RKO (cell line): ENCODE measurements around the gene EXOSC2.
A peak's percentile ranks its signal among the peaks of the same experiment; 100 is the strongest.
"Not testable (repeated sequence)": the region's sequence is repeated elsewhere in the genome, so short reads cannot be mapped to it uniquely, and the experiment has no call there.

Experiments
- DNase-seq: peaks from one replicate; pipeline ENCODE4 v3.0.0-alpha.2; 2016; ENCODE audit warnings: low spot score

EXOSC2 gene

GRCh38 chr9:130667120-130667435 is 26.5 kb upstream of the EXOSC2 start:
- peak; percentile 64 for DNase-seq

GRCh38 chr9:130668196-130668595 is 25.4 kb upstream of the EXOSC2 start:
- DNase-seq: no peak

- DNase-seq: no peak
These were observed 24.9 kb upstream of the EXOSC2 start for GRCh38 chr9:130668659-130669058.

GRCh38 chr9:130669965-130670364 is 23.6 kb upstream of the EXOSC2 start:
- DNase-seq: no peak

GRCh38 chr9:130670644-130671043 is 22.9 kb upstream of the EXOSC2 start:
- no peak for DNase-seq

- no peak for DNase-seq
These were observed 21.1 kb upstream of the EXOSC2 start for GRCh38 chr9:130672466-130672865.

GRCh38 chr9:130672933-130673615 is 20.5 kb upstream of the EXOSC2 start:
- no peak for DNase-seq

- DNase-seq: no peak
These were observed 18.2 kb upstream of the EXOSC2 start for GRCh38 chr9:130675396-130675795.

- no peak for DNase-seq
These were observed 16.3 kb upstream of the EXOSC2 start for GRCh38 chr9:130677252-130677651.

- DNase-seq: peak; percentile 99
These were observed 12.5 kb upstream of the EXOSC2 start for GRCh38 chr9:130680836-130681768.

- DNase-seq: peak; percentile 70
These were observed 11.7 kb upstream of the EXOSC2 start for GRCh38 chr9:130681769-130682420.

GRCh38 chr9:130682421-130683121 is 11.0 kb upstream of the EXOSC2 start:
- peak; percentile 97 for DNase-seq

GRCh38 chr9:130685104-130685503 is 8.5 kb upstream of the EXOSC2 start:
- DNase-seq: no peak

- not testable (repeated sequence) for DNase-seq
These were observed 7.6 kb upstream of the EXOSC2 start for GRCh38 chr9:130685945-130686344.

- no peak for DNase-seq
These were observed 6.0 kb upstream of the EXOSC2 start for GRCh38 chr9:130687615-130688014.

- no peak for DNase-seq
These were observed 5.5 kb upstream of the EXOSC2 start for GRCh38 chr9:130688072-130688471.

- DNase-seq: no peak
These were observed 4.0 kb upstream of the EXOSC2 start for GRCh38 chr9:130689572-130689936.

GRCh38 chr9:130689937-130690700 is 3.5 kb upstream of the EXOSC2 start:
- peak; percentile 100 for DNase-seq

GRCh38 chr9:130692321-130692720 is 1.3 kb upstream of the EXOSC2 start:
- DNase-seq: no peak

GRCh38 chr9:130693101-130693425 is 517 bp upstream of the EXOSC2 start:
- no peak for DNase-seq

GRCh38 chr9:130694205-130694604 is 625 bp downstream of the EXOSC2 start:
- DNase-seq: peak; percentile 88
